ENCODE results near the gene PPP3R1. TPM values are rescaled to one million over a fixed set of nuclear protein-coding genes. Genes with fewer than 3 reads are reported as not detected.
A peak's percentile ranks its signal among the peaks of the same experiment; 100 is the strongest.

Gene PPP3R1
- total and polyA plus RNA-seq, 2 experiments from 2014 or later = 7.9 to 49.6 TPM

DNA sequence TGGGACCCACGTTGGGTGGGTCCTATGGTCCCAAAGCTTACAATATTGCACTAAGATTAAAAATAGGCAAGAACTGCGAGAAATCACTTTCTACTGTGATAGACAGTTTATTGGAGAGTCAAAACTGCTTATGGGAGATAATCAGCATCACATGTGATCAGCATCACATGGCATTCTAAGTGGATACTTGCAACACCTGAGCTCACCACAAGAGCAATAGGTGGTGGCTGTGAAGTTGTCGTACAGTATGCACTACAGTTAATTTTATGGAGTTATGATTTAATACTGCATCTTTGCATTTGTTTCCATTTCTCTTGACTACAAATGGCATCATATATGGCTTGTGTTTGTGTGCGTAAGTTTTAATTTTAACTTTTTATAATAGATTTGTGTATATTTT is 83.0 kb downstream of the PPP3R1 start:
- Histone ChIP-seq H3K4me2 (no peak overlapping the region), H3K4me3 (no peak overlapping the region), H3K36me3 (ENCODE audit: insufficient read depth) (peaks cover 20% of the 10 kb centered on the region), H3K4me1 (ENCODE audit: insufficient read depth) (no peaks in the 10 kb centered on the region), H3F3A (replicated peaks; ENCODE audit: low read depth) (no peaks in the 10 kb centered on the region), H2AFZ (no peak overlapping the region), H4K20me1 (replicated peaks; ENCODE audit: insufficient read depth) (peaks cover 20% of the 10 kb centered on the region), H3K79me2 (replicated peaks; ENCODE audit: insufficient read depth) (peaks cover 22% of the 10 kb centered on the region; the same call in 1 of the 2 replicates), H3K27ac (ENCODE audit: low read depth) (no peak overlapping the region), H3K9me2 (ENCODE audit: insufficient read depth) (no peaks in the 10 kb centered on the region), H3K27me3 (ENCODE audit: insufficient read depth) (no peaks in the 10 kb centered on the region)
- Mint-ChIP-seq H3K4me1 (no peaks in the 10 kb centered on the region), H3K4me3 (no peak overlapping the region), H3K27me3 (ENCODE audit: insufficient read depth, low read depth, poor library complexity) (no peaks in the 10 kb centered on the region), H3K9me3 (no peaks in the 10 kb centered on the region), H3K27ac (no peak overlapping the region), H3K36me3 (ENCODE audit: low read depth) (peaks cover 55% of the 10 kb centered on the region)
- TF ChIP-seq EZH2phosphoT487 (IDR thresholded peaks at IDR 0.05; ENCODE audit: unreplicated experiment) = no peak
- TF ChIP-seq, protein P1, sequence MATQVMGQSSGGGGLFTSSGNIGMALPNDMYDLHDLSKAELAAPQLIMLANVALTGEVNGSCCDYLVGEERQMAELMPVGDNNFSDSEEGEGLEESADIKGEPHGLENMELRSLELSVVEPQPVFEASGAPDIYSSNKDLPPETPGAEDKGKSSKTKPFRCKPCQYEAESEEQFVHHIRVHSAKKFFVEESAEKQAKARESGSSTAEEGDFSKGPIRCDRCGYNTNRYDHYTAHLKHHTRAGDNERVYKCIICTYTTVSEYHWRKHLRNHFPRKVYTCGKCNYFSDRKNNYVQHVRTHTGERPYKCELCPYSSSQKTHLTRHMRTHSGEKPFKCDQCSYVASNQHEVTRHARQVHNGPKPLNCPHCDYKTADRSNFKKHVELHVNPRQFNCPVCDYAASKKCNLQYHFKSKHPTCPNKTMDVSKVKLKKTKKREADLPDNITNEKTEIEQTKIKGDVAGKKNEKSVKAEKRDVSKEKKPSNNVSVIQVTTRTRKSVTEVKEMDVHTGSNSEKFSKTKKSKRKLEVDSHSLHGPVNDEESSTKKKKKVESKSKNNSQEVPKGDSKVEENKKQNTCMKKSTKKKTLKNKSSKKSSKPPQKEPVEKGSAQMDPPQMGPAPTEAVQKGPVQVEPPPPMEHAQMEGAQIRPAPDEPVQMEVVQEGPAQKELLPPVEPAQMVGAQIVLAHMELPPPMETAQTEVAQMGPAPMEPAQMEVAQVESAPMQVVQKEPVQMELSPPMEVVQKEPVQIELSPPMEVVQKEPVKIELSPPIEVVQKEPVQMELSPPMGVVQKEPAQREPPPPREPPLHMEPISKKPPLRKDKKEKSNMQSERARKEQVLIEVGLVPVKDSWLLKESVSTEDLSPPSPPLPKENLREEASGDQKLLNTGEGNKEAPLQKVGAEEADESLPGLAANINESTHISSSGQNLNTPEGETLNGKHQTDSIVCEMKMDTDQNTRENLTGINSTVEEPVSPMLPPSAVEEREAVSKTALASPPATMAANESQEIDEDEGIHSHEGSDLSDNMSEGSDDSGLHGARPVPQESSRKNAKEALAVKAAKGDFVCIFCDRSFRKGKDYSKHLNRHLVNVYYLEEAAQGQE (IDR thresholded peaks at IDR 0.05; ENCODE audit: unreplicated experiment) = no peak
- TF ChIP-seq JUNB (IDR thresholded peaks at IDR 0.05; ENCODE audit: unreplicated experiment) = no peak
- TF ChIP-seq POLR2AphosphoS5 (IDR thresholded peaks at IDR 0.05; ENCODE audit: low read depth) = no peak
- TF ChIP-seq ZNF462 (CRISPR knock-in tag; IDR thresholded peaks at IDR 0.05) = no peak
- TF ChIP-seq NANOG (IDR thresholded peaks at IDR 0.05; ENCODE audit: borderline replicate concordance) = no peak
- TF ChIP-seq ZNF331 (CRISPR knock-in tag; IDR thresholded peaks at IDR 0.05; ENCODE audit: low read depth) = no peak
- TF ChIP-seq CREB1 (CRISPR knock-in tag; IDR thresholded peaks at IDR 0.05; ENCODE audit: low read depth) = no peak
- TF ChIP-seq, protein P2, sequence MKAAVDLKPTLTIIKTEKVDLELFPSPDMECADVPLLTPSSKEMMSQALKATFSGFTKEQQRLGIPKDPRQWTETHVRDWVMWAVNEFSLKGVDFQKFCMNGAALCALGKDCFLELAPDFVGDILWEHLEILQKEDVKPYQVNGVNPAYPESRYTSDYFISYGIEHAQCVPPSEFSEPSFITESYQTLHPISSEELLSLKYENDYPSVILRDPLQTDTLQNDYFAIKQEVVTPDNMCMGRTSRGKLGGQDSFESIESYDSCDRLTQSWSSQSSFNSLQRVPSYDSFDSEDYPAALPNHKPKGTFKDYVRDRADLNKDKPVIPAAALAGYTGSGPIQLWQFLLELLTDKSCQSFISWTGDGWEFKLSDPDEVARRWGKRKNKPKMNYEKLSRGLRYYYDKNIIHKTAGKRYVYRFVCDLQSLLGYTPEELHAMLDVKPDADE (IDR thresholded peaks at IDR 0.05) = no peak
- TF ChIP-seq STAT1 (IDR thresholded peaks at IDR 0.05; ENCODE audit: unreplicated experiment) = no peak
- TF ChIP-seq ZNF114 (CRISPR knock-in tag; IDR thresholded peaks at IDR 0.05) = no peak
- TF ChIP-seq, protein P3, sequence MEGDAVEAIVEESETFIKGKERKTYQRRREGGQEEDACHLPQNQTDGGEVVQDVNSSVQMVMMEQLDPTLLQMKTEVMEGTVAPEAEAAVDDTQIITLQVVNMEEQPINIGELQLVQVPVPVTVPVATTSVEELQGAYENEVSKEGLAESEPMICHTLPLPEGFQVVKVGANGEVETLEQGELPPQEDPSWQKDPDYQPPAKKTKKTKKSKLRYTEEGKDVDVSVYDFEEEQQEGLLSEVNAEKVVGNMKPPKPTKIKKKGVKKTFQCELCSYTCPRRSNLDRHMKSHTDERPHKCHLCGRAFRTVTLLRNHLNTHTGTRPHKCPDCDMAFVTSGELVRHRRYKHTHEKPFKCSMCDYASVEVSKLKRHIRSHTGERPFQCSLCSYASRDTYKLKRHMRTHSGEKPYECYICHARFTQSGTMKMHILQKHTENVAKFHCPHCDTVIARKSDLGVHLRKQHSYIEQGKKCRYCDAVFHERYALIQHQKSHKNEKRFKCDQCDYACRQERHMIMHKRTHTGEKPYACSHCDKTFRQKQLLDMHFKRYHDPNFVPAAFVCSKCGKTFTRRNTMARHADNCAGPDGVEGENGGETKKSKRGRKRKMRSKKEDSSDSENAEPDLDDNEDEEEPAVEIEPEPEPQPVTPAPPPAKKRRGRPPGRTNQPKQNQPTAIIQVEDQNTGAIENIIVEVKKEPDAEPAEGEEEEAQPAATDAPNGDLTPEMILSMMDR (conservative IDR thresholded peaks at IDR 0.05; ENCODE audit: low read depth in 2 of 2) = no peak; a peak in 1 of 4 replicates
- TF ChIP-seq EZH2 (IDR thresholded peaks at IDR 0.05; ENCODE audit: low read depth, unreplicated experiment) = no peak
- DNase-seq (ENCODE audit: low spot score) = no peak
- peak; percentile 30; the same call in 1 of the 3 replicates for ATAC-seq
